HG03442 (cell line): ENCODE results near the gene PET100.

Experiments used
- ATAC-seq: cut with Tn5 transposase; IDR thresholded peaks from one replicate; pipeline ENCODE4 v1.9.1; 2021; ENCODE audit warnings: mild to moderate bottlenecking, moderate library complexity; ENCODE audit not compliant: unreplicated experiment

Gene PET100

GRCh38 chr19:7611541-7612279 lies 17.9 kb upstream of the PET100 start:
- no peak for ATAC-seq

GRCh38 chr19:7612282-7613274 lies 17.0 kb upstream of the PET100 start:
- no peak for ATAC-seq

GRCh38 chr19:7614859-7615741 lies 14.5 kb upstream of the PET100 start:
- ATAC-seq: no peak

- no peak for ATAC-seq
Measured at GRCh38 chr19:7617172-7617571, 12.4 kb upstream of the PET100 start.

- no peak for ATAC-seq
Measured at GRCh38 chr19:7617735-7618134, 11.9 kb upstream of the PET100 start.

- no peak for ATAC-seq
Measured at GRCh38 chr19:7618348-7618747, 11.2 kb upstream of the PET100 start.

GRCh38 chr19:7618771-7619510 lies 10.7 kb upstream of the PET100 start:
- no peak for ATAC-seq

GRCh38 chr19:7619671-7620441 lies 9.7 kb upstream of the PET100 start:
- ATAC-seq: no peak

GRCh38 chr19:7620442-7621412 lies 8.9 kb upstream of the PET100 start:
- no peak for ATAC-seq

- ATAC-seq: no peak
Measured at GRCh38 chr19:7622933-7623685, 6.5 kb upstream of the PET100 start.

- no peak for ATAC-seq
Measured at GRCh38 chr19:7623725-7624603, 5.6 kb upstream of the PET100 start.

GRCh38 chr19:7624810-7625209 lies 4.8 kb upstream of the PET100 start:
- no peak for ATAC-seq

- ATAC-seq: no peak
Measured at GRCh38 chr19:7625763-7626372, 3.7 kb upstream of the PET100 start.

GRCh38 chr19:7627166-7627565 lies 2.4 kb upstream of the PET100 start:
- no peak for ATAC-seq

- no peak for ATAC-seq
Measured at GRCh38 chr19:7628589-7629311, 843 bp upstream of the PET100 start.

- ATAC-seq: no peak
Measured at GRCh38 chr19:7631577-7631976, 2.0 kb downstream of the PET100 start.
